Stimulated activated CD4-positive, alpha-beta T cell treated with anti-CD3 and anti-CD28 coated beads, Interleukin-1b, Interleukin-23, amount 100 ng/mL, for 4 hours (primary cell): ENCODE results near the gene DRGX.

Experiments used
- DNase-seq, 2 donors: peaks; one replicate each; pipeline ENCODE4 v3.0.0-alpha.2; 2020; ENCODE audit warnings: low read depth in 2 of 2

DRGX gene

GRCh38 chr10:49320191-49320590 lies 75.7 kb downstream of the DRGX start:
- no peak for DNase-seq

- no peak for DNase-seq
Observed at GRCh38 chr10:49319206-49319605, 76.7 kb downstream of the DRGX start.

- DNase-seq = no peak
Observed at GRCh38 chr10:49318755-49319154, 77.1 kb downstream of the DRGX start.

GRCh38 chr10:49318028-49318427 lies 77.9 kb downstream of the DRGX start:
- DNase-seq = no peak

GRCh38 chr10:49314806-49315205 lies 81.1 kb downstream of the DRGX start:
- no peak for DNase-seq
